Thymus (tissue), 11 donors: ENCODE results near the gene SPINK5. TPM values are rescaled to one million over a fixed set of nuclear protein-coding genes. Genes with fewer than 3 reads are reported as not detected.

ENCODE experiments used
- DNase-seq, 9 donors: peaks; one replicate each; pipeline ENCODE4 v3.0.0-alpha.2; 2013; ENCODE audit warnings: low spot score in 9 of 9, low read depth in 6 of 9, missing footprints in 1 of 9
- H3K27ac ChIP-seq, 2 donors: one replicate each; pipeline ENCODE4 v1.5.1; 2013; ENCODE audit warnings: control low read depth in 1 of 2, low read depth in 1 of 2, low read length in 1 of 2, mild to moderate bottlenecking in 1 of 2, moderate library complexity in 1 of 2
- H3K27me3 ChIP-seq, 2 donors: one replicate each; pipeline ENCODE4 v1.5.1; 2013; ENCODE audit warnings: low read length in 1 of 2; ENCODE audit not compliant: control insufficient read depth in 2 of 2, insufficient read depth in 1 of 2
- H3K36me3 ChIP-seq, 2 donors: one replicate each; pipeline ENCODE4 v1.5.1; 2013; ENCODE audit warnings: low read length in 1 of 2, mild to moderate bottlenecking in 1 of 2, moderate library complexity in 1 of 2; ENCODE audit not compliant: control insufficient read depth in 2 of 2, insufficient read depth in 2 of 2
- H3K4me1 ChIP-seq, 2 donors: one replicate each; pipeline ENCODE4 v1.5.1; 2013; ENCODE audit warnings: low read length in 2 of 2; ENCODE audit not compliant: control insufficient read depth in 2 of 2, insufficient read depth in 2 of 2
- H3K4me3 ChIP-seq, 2 donors: one replicate each; pipeline ENCODE4 v1.5.1; 2013; ENCODE audit warnings: low read length in 2 of 2, control low read depth in 1 of 2, mild to moderate bottlenecking in 1 of 2
- H3K9me3 ChIP-seq, 2 donors: one replicate each; pipeline ENCODE4 v1.5.1; 2013; ENCODE audit warnings: low read length in 1 of 2, mild to moderate bottlenecking in 1 of 2; ENCODE audit not compliant: control insufficient read depth in 2 of 2, insufficient read depth in 1 of 2
- WGBS: extraction: QIAGEN DNeasy Blood & Tissue Kit; methylation state at CpG from one replicate; pipeline ENCODE4 v1.1.7; 2013; 5-methylcytosine and 5-hydroxymethylcytosine counted together
- polyA plus RNA-seq: library from polyadenylated mRNA; stranded (reverse); fragments of 200-250 nt; gene quantifications from one replicate; pipeline ENCODE4 v1.2.3, GENCODE V29; 2013
- total RNA-seq: library from RNA; stranded (reverse); fragments of 120-200 nt; gene quantifications from one replicate; pipeline ENCODE4 v1.2.4, GENCODE V29; 2013
- donor health status: healthy.

Gene SPINK5
- total and polyA plus RNA-seq, 2 donors: 3.4 to 41.6 TPM

GRCh38 chr5:148156609-148157008, 92.8 kb downstream of the SPINK5 start:
- no peak for DNase-seq
- Histone ChIP-seq H3K27ac (no peak overlapping the region), H3K36me3 (no peaks in the 10 kb centered on the region), H3K27me3 (no peaks in the 10 kb centered on the region), H3K4me1 (no peaks in the 10 kb centered on the region), H3K9me3 (no peaks in the 10 kb centered on the region), H3K4me3 (no peak overlapping the region)
- 97% methylated on average over 1 of the region's 1 CpG for WGBS

- no peaks in the 10 kb centered on the region for H3K27me3 ChIP-seq
- H3K27ac ChIP-seq: no peak overlapping the region
- H3K4me3 ChIP-seq: no peak overlapping the region
- H3K4me1 ChIP-seq: no peaks in the 10 kb centered on the region
- WGBS: 98% methylated on average over 1 of the region's 1 CpG
- H3K9me3 ChIP-seq: no peaks in the 10 kb centered on the region
- no peaks in the 10 kb centered on the region for H3K36me3 ChIP-seq
- no peak for DNase-seq
Measured at GRCh38 chr5:148162038-148162437, 98.3 kb downstream of the SPINK5 start.

- H3K36me3 ChIP-seq: no peaks in the 10 kb centered on the region
- no peaks in the 10 kb centered on the region for H3K4me1 ChIP-seq
- H3K9me3 ChIP-seq: no peaks in the 10 kb centered on the region
- 96% methylated on average over 1 of the region's 1 CpG for WGBS
- no peaks in the 10 kb centered on the region for H3K27me3 ChIP-seq
- H3K27ac ChIP-seq: no peak overlapping the region
- no peak overlapping the region for H3K4me3 ChIP-seq
- no peak for DNase-seq
Measured at GRCh38 chr5:148163345-148163744, 99.6 kb downstream of the SPINK5 start.

- Histone ChIP-seq H3K4me3 (no peak overlapping the region), H3K4me1 (no peaks in the 10 kb centered on the region), H3K9me3 (no peaks in the 10 kb centered on the region), H3K27me3 (no peaks in the 10 kb centered on the region), H3K36me3 (no peaks in the 10 kb centered on the region), H3K27ac (no peak overlapping the region)
- no peak for DNase-seq
- 91% methylated on average over 4 of the region's 4 CpGs for WGBS
Measured at GRCh38 chr5:148166550-148167283, 102.9 kb downstream of the SPINK5 start.

DNA sequence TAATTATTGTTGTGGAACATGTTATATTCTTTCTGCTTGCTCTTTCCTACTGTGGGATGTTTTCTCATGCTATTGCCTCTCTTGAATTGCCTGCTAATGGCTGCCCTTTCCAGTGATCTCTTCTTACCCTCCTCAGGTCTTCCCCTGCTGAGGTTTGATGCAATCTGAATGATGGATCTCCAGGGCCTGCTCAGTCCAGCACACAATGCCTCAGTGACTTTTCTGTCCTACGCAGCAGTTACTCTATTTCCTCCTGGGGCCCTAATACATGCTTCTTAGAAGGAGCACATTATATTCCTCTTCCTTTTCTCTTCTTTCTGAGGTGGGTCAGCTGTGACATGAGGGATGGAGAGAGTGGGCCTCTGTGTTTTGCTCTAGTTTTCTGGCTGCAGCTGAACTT, 104.5 kb downstream of the SPINK5 start, which contains the start of gene SPINK14:
Gene SPINK14 (plus strand): TSS at position 301 of the 400 bp plus-strand sequence. CDS start 1,187 bp downstream, outside the sequence.
- 100% methylated on average over 1 of the region's 1 CpG for WGBS

GRCh38 chr5:148172377-148172776, 108.6 kb downstream of the SPINK5 start:
- H3K4me3 ChIP-seq: no peak overlapping the region
- H3K4me1 ChIP-seq: no peaks in the 10 kb centered on the region
- no peaks in the 10 kb centered on the region for H3K27me3 ChIP-seq
- H3K27ac ChIP-seq: no peak overlapping the region
- H3K36me3 ChIP-seq: no peaks in the 10 kb centered on the region
- no peak for DNase-seq
- 90% methylated on average over 2 of the region's 2 CpGs for WGBS
- no peaks in the 10 kb centered on the region for H3K9me3 ChIP-seq

More for the DNA sequence above, 104.5 kb downstream of the SPINK5 start, which contains the start of gene SPINK14:
- Histone ChIP-seq H3K36me3 (no peaks in the 10 kb centered on the region), H3K27ac (no peak within 1 kb of the TSS), H3K27me3 (no peaks in the 10 kb centered on the region), H3K9me3 (no peaks in the 10 kb centered on the region), H3K4me1 (no peaks in the 10 kb centered on the region), H3K4me3 (no peak within 1 kb of the TSS)
- DNase-seq: no peak

GRCh38 chr5:148176480-148176879, 112.7 kb downstream of the SPINK5 start:
- Histone ChIP-seq H3K27ac (no peak overlapping the region), H3K4me3 (no peak overlapping the region), H3K27me3 (no peaks in the 10 kb centered on the region), H3K36me3 (no peaks in the 10 kb centered on the region), H3K4me1 (no peaks in the 10 kb centered on the region), H3K9me3 (no peaks in the 10 kb centered on the region)
- WGBS: 79% methylated on average over 2 of the region's 2 CpGs
- no peak for DNase-seq

DNA sequence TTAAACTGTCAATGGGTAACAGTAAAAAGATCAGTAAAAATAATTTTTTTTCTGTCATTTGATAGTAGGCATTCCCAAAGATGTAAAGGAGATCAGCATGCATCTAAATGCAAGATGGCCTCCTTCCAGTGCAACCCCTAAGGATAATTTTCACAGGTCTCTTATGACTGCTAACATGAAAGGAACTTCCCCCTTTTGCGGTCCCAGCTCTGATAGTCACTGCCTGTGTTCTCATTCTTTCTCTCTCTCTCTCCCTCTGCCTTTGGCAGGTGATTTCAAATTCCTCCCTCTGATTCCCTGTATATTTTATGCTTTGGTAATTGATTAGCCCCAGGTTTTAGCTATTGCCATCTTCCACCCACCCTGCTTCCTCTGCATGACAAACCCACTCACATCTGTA, 113.4 kb downstream of the SPINK5 start:
- no peaks in the 10 kb centered on the region for H3K36me3 ChIP-seq
- WGBS: 27% methylated on average over 1 of the region's 1 CpG
- H3K9me3 ChIP-seq: no peaks in the 10 kb centered on the region
- no peaks in the 10 kb centered on the region for H3K4me1 ChIP-seq
- no peak overlapping the region for H3K27ac ChIP-seq
- DNase-seq: no peak
- no peak overlapping the region for H3K4me3 ChIP-seq
- H3K27me3 ChIP-seq: no peaks in the 10 kb centered on the region

GRCh38 chr5:148179234-148179824, 115.5 kb downstream of the SPINK5 start:
- Histone ChIP-seq H3K36me3 (no peaks in the 10 kb centered on the region), H3K4me1 (no peaks in the 10 kb centered on the region), H3K4me3 (no peak overlapping the region), H3K27me3 (no peaks in the 10 kb centered on the region), H3K9me3 (no peaks in the 10 kb centered on the region), H3K27ac (no peak overlapping the region)
- peak; percentile 3 to 64 (median 21) for DNase-seq
- 42% methylated on average over 3 of the region's 3 CpGs for WGBS
